Activated T-helper 9 cell treated with anti-CD3 and anti-CD28 coated beads, Interleukin-2, amount 50 U/mL, for 16 hours (primary cell): ENCODE data around the gene GPHN.
"Not testable (repeated sequence)": the region's sequence is repeated elsewhere in the genome, so short reads cannot be mapped to it uniquely, and the experiment has no call there.

Source experiments
- DNase-seq: peaks from one replicate; pipeline ENCODE4 v3.0.0-alpha.2; 2020; ENCODE audit warnings: low read depth

The GPHN gene

DNA sequence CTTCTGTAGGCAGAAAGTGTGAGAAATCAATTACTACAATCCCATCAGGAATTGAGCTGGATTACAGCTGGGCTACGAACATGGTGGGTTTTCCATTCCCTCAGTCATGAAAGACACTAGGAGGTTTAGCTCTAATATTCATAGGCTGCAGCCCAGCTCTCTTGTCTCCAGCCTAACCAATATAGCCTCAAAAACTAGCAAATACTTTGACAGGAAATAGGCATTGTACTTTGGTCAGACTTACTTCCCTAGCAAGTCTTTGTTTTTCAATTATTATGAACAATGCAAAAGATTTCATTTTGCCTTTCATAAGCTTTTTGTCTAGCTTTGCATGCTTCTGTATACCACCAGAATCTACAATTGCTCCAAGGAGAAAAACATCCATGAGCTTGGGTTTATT lies 296.2 kb downstream of the GPHN start:
- DNase-seq = no peak

DNA sequence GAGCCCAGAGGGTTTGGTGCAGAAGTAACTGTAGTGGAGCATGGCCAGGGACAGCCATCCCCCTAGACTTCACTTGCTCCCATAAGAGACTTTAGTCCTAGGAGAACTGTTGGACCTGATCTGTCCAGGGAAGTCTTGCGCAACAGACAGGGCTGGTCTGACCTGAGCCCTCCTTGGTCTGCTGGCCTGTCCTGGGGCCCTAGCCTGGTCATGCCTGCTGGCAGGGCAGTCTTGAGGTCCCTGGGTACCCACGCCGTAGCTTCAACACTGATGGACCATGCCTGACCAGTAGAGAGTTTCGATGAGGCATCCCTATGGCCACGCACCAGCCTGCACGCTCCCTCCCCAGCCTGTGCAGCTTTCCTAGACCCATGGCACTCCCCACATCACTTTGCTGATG lies 305.7 kb downstream of the GPHN start:
- DNase-seq = no peak

DNA sequence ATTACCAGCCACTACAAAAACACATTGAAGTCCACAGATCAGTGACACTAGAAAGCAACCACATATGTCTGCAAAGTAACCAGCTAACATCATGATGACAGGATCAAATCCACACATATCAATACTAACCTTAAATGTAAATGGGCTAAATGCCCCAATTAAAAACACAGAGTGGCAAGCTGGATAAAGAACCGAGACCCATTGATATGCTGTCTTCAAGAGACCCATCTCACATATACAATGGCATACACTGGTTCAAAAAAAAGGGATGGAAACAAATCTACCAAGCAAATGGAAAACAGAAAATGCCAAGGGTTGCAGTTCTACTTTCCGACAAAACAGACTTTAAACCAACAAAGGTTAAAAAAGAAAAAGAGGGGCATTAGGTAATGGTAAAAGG lies 307.7 kb downstream of the GPHN start:
- no peak for DNase-seq

DNA sequence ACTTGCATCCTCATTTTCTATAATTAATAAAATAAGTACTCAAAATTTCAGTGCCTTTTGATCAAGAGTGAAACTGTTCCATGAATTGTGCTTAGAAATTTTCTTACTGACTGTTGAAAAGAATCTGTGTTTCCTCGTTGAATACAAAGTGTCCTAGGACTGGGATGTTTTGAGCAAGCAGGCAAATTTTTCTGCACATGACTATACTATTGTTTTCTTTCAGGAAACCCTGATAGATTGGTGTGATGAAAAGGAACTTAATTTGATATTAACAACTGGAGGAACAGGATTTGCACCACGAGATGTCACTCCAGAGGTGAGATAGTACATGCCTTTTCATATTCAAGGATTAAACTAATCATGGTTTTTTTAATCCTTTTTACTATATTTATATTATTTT lies 316.3 kb downstream of the GPHN start:
- DNase-seq = no peak

DNA sequence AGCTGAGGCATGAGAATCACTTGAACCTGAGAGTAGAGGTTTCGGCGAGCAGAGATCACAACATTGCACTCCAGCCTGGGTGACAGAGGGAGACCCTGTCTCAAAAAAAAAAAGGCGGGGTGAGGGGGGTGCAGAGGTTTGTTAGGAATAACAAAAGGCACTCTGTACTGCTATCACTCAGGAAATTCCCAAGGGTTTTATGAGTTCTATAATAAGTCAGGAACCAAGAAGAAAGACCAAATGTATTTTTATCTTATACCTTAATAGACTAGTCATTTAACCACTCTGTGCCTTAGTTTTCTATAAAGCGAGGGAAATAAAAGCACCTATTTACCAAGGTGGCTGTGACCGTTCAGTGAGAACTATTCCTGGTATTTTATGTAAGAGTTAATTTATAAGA lies 319.2 kb downstream of the GPHN start:
- no peak for DNase-seq

DNA sequence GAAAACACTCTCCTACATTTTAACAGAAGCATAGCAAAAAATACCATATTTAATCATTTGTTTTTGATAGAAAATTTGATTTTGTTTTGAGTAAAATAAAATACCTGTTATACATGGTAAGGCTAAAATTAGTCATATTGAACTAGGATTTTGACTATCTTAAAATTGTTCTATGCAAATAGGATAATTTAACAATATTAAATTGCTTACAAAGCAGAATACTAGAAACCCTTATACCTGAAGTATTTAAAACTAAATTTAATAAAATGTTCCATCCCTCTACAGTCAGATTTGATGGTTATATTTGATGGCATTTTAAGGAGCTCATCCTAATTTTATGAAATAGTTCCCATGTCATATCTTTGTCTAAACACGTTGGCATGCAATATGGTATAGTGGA lies 323.2 kb downstream of the GPHN start:
- no peak for DNase-seq

DNA sequence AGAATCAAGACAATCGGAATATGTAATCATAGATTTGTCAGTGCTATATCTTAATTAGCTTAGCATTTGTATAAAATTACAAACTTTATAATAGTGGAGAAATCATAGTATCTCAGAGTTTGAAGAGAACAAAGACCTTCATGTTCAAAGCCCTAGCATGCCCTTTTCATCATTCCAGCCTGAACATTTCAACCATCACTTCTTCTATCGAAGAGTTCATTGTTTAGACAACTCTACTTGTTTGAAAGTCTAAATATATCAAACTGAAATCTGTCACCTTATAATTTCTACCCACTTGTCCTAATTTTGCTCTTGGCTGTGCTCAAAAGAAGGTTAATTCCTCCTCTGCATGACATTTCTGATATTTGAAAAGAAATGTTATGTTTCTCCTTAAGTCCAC lies 325.9 kb downstream of the GPHN start:
- no peak for DNase-seq

DNA sequence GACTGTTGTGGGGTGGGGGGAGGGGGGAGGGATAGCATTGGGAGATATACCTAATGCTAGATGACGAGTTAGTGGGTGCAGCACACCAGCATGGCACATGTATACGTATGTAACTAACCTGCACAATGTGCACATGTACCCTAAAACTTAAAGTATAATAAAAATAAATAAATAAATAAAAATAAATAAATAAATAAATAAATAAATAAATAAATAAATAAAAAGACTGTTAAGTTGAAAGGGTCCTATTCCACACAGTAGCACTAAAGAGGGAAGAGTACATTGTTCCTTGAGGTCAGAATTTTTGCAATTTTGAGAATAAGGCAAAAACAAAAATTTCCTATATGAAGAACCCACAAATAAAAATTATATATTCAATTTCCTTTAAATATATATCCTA lies 329.5 kb downstream of the GPHN start:
- not testable (repeated sequence) for DNase-seq

DNA sequence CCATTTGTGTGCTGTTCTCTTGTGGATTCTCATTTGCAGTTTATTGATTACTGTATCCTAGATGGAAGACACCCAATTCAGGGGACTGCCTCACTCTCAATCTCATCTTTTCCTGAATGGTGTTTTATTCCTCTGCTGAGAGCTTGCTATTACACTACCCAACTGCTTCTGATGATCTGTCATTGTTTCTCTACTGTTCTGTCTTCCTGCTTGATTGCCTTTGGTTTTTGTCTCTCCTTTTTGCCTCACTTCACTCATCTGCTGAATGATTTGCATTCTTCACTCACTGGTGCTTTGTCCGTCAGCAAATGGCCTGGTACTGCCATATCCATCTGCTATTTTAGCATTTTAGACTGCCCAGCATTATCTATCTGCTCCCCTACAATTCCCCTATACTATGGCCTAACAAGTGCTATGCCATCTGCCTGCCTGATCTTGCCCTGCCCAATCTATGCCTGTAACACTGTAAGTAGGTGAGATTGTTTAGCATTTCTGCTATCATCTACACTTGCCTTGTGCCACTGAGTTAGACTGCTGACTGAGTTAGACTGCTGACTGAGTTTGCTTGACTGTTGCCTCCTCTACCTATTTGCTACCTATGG lies 335.1 kb downstream of the GPHN start:
- no peak for DNase-seq

DNA sequence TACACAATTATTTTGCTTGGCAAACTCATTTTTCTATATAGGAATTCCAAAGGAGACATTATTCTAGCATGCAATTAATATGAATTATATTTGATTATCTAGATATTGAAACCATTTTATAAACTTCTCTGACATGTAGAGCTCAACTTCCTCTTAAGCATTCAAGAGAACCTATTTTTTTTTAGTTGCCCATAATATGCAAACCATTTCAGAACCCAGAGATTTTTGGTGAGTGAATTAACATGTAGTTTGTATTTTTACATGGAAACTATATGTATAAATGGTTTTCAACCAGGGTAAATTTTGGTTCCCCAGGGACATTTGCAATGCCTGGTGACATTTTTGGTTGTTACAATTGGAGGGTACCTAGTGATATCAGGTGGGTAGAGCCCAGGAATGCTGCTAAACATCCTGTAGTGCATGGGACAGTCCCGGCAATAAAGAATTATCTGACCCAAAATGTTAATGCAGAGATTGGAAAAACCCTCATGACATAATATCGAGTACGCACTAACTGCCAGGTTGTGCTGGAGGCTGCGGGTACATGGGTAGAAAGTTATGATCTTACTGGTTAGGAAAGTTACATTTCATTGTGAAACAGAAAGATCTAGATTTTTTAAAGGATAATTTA lies 342.4 kb downstream of the GPHN start:
- no peak for DNase-seq

DNA sequence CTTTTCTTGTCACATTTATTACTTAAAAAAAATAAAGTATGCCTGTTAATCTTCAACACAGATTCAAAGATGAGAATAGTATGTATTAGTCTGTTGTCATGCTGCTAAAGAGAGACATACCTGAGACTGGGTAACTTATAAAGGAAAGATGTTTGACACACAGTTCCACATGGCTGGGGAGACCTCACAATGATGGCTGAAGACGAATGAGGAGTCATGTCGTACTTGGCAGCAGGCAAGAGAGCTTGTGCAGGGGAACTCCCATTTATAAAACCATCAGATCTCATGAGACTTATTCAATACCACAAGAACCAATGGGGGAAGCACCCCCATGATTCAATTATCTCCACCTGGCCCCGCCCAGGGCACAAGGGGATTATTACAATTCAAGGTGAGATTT lies 345.4 kb downstream of the GPHN start:
- DNase-seq = no peak

DNA sequence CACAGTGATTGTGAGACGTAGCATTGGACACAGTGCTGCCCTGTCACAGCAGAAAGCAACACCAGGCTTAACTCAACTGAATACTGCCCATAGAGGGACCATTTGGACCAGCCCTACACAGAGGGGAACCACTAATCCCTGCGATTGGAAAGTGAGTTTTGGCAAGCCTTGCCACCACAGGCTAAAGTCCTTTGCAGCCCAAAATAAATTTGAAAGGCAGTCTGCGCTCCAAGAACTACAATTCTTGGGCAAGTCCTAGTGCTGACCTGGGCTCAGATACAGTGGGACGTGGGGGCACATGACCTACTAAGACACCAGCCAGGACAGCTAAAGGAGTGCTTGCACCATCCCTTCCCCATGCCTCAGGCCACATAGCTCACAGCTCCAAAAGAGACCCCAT lies 349.9 kb downstream of the GPHN start:
- no peak for DNase-seq

DNA sequence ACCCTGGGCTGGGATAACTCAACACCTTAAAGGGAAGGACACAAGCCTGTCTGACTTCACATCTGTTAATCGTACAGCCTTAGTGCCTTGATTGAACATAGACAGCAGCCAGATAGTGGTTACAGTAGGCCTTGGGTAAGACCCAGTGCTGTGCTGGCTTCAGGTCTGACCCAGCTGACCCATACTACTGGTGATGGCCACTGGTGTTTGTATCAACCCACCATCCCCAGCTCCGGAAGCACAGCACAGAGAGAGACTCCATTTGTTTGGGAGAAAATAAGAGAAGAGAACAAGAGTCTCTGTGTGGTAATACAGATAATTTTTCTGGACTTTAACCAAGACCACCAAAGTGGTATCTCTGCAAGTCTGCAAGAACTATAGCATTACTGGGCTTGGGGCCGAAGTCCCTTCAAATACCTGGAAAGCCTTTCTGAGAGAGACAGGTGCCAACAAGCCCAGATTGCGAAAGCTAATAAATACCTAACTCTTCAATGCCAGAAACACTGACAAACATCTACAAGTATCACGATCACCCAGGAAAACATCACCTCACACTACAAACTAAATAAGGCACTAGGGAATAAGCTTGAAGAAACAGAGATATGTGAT lies 351.2 kb downstream of the GPHN start:
- DNase-seq = no peak

DNA sequence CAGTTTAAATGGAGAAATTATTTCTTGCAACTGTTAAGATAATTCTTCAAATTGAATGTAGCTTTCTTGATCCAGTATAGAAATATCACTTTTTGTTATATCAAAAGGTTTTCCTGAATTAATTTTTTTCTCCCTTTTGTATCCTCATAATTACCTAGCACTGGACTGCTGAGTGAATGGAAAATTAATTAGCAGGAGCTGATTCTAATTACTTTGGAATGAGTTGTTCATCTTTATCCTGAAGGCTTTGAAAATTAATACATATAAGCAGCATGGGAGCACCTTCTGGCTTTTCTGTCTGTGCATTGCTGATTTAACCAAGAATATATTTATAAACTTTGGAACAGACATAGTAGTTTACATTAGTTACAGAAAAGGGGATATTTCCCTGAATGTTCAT lies 373.6 kb downstream of the GPHN start:
- no peak for DNase-seq

DNA sequence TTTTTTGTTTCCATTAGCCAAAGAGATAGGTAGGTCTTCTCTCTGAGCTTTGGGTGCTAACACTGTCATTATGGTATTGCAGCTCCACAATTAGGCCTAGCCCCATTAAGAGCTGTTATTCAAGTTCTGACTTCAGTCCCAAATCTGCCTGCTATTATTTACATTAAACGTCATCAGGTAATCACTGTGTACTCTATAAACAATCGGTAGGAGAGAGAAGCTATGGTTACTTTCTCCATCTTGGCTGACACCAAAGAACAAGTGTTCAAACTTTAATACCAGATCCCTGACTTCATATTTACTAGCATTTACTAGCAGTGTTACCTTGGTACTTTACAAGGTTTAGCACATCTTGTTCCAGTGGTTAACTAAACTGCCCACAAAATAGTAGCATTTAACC lies 376.2 kb downstream of the GPHN start:
- no peak for DNase-seq

DNA sequence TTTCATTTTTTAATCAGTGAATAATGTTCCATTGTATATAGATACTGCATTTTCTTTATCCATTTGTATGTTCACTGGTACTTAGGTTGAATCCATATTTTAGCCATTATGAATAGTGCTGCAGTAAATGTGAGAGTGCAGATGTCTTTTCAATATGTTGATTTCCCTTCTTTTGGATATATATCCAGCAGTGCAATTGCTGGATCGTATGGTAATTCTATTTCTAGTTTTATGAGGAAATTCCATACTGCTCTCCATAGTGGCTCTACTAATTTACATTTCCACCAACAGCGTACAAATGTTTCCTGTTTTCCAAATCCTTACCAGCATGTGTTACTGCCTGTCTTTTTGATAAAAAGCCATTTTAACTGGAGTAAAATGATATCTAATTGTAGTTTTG lies 392.8 kb downstream of the GPHN start:
- no peak for DNase-seq

DNA sequence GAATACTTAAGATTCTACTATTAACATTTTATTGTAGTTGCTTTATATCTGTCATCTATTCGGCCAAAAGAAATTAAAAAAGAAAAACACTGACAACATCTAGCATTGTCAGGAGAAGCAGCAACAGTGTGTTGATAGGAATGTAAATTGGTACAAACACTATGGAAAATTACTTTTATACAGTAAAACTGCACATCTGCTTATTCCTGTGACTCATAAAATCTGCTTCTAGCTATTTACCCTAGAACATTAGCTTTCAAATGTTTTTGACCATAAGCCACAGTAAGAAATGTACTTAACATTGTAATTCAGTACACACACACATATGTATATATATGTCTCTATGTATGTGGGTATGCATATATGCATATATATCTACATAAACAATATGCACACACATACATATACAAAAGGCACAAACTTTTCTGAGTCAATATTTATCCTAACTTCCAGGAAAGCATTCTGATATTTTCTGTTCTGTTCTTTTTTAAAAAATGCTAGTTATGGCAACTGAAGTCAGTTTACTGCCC lies 402.4 kb downstream of the GPHN start:
- DNase-seq = no peak

DNA sequence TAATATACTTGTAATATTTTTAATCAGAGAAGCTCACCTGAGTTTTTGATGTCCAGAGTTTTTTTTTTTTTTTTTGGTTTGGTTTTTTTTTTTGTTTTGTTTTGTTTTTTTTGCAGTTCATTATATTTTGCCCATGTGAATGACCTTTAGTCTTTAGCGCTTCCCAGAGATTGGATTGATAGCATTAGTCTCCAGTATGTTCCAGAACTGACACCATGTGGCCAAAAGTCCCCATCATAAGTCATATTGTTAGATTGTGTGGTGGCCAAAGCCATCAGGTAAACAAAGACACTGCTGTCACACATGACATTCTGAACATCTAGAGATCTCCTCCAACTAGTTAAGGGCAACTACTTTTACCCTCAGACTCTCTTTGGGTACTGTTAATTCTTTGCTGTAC lies 408.5 kb downstream of the GPHN start:
- DNase-seq = no peak

DNA sequence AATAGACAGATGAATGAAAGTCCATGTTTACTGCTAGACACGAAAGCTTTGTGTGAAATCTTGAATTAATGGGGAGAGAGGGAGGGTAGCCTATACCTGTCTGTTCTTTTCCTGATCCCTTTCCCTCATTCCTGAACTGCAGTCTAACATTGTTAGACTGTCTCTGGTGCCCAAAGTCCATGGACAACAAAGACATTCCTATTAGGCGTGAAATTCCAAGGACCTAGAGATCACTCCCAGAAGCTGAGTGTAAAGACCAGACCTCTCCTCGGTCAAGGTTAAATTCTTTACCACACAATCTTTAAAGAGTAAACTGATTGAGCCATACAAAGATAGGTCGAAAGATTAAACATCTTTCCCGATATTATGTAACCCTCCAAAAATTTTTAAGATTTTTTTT lies 410.6 kb downstream of the GPHN start:
- no peak for DNase-seq

DNA sequence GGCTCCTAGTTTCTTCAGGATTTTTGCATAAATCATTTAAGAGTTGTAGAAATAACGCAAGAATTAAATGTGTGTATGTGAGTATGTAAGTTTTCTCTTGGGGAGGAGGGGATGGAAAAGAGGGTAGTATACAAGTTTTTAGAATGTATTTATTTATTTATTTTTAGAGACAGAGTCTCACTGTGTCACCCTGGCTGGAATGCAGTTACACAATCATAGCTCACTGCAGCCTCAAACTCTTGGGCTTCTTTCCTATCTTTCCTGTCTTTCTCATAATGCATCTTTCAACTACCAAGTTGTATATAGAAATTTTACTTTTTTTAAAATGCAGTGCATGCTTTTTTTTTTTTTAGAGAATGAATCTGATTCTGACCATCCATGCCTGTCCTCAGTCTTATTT lies 412.2 kb downstream of the GPHN start:
- no peak for DNase-seq

DNA sequence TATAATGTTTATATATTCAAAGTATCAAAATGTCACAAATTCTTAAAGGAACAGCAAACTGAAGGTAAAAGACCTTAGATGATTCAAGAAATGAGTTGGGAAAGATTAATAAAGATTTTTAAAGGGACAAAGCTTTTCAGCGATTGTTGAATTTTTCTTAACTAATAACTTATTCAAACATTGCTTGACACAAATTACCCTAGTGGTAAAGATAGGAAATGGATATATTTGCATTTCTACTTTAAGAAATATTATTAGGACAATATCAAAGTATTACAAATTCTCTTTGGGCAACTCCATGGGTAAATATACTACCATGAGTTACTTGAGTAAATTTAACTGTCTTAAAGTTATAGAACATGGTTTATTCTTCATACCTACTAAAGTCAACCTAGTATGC lies 415.3 kb downstream of the GPHN start:
- DNase-seq = no peak

DNA sequence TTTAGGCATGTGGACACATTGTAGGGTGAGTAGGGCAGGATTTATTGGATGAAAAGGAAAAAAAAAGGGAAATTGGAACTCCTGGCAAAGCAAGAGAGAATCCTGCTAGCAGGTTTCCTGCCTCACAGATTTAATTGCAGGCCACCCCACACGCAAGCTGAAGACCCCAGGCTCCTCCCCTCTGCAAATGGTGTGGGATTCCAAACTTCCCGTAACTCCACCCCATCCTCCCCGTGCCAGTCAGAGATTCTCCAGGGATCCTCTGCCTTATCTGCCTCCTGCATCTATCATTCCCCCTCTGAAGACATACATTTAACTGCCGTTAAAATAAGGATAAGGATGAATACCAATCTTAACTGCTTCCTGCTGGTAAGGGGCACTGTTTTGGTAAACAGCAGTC lies 431.5 kb downstream of the GPHN start:
- DNase-seq = no peak

DNA sequence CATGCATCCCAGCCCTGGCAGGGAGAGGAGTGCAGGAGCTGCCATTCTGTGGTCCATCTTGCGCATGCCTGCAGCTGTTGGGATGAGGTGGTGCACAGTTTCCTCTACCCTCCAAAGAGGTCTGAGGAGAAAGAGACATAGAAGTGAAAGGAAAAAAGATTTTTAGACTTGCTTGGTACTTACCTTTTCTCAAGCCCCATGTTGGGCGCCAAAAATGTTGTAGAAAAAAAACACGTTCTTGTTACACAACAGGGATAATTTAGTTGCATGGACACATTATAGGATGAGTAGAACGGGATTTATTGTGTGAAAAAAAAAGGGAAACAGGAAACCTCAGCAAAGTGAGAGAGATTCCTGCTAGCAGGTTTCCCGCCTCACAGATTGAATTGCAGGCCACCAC lies 436.9 kb downstream of the GPHN start:
- DNase-seq = no peak

DNA sequence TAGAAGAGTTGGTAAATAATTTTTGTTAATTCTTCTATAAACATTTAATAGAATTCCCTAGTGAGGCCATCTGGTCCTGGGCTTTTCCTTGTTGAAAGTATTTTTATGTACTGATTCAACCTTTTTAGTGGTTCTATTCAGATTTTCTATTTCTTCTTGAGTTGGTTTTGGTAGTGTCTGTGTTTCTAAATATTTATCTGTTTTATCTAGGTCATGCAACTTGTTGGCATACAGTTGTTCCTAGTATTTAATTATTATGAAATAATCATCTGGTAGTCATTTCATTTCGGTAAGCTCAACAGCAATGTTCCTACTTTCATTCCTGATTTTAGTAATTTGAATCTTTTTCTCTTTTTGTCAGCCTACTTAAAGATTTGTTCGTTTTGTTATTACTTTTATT lies 447.2 kb downstream of the GPHN start:
- no peak for DNase-seq
